HEK293 (cell line): ENCODE data around the gene CYB5R3.

Source experiments
- CTCF ChIA-PET: fragments of 350-600 bp; formaldehyde crosslinking; extraction: SDS; loops from one replicate; lab custom pipeline; 2021; ENCODE audit warnings: antibody characterized with exemption; lab: Yijun Ruan, JAX
- POLR2A ChIA-PET: fragments of 300-600 bp; formaldehyde crosslinking; extraction: SDS; loops from one replicate; lab custom pipeline; 2020; ENCODE audit warnings: antibody characterized with exemption, inconsistent platforms; lab: Yijun Ruan, JAX
- H3K27ac ChIP-seq: fragments of 200-500 bp; sonication (Bioruptor generic); 2 replicates; pipeline ENCODE4 v1.5.1; 2014; ENCODE audit warnings: low read depth, low read length, control low read depth, inconsistent platforms; ENCODE audit errors: extremely low read depth
- H3K36me3 ChIP-seq, 2 experiments: fragments of 200-500 bp in 1 of 2; sonication (Bioruptor generic) in 1 of 2; 1 replicate in 1 of 2; 2 replicates in 1 of 2; pipeline ENCODE4 v1.5.1; 2014 to 2017; ENCODE audit warnings: inconsistent platforms in 2 of 2, low read length in 2 of 2; ENCODE audit not compliant: control insufficient read depth in 2 of 2, insufficient read depth in 1 of 2
- H3K4me1 ChIP-seq: fragments of 200-500 bp; sonication (Bioruptor generic); 2 replicates; pipeline ENCODE4 v1.5.1; 2014; ENCODE audit warnings: mild to moderate bottlenecking, low read length, inconsistent platforms; ENCODE audit not compliant: control insufficient read depth, insufficient read depth
- H3K4me3 ChIP-seq: 2 replicates; pipeline ENCODE4 v1.5.1; 2011; ENCODE audit warnings: low read depth, mild to moderate bottlenecking, control low read depth, low read length, moderate library complexity
- H3K9me3 ChIP-seq: fragments of 200-500 bp; sonication (Bioruptor generic); 2 replicates; pipeline ENCODE4 v1.5.1; 2014; ENCODE audit warnings: low read depth, low read length, inconsistent platforms; ENCODE audit not compliant: control insufficient read depth, insufficient read depth
- AEBP2 ChIP-seq: fragments of 450-650 bp; formaldehyde crosslinking; IDR thresholded peaks from 2 replicates; pipeline ENCODE4 v1.5.1; 2016; ENCODE audit warnings: missing biosample characterization, missing genetic modification characterization, borderline replicate concordance
- HIC1 ChIP-seq: fragments of 450-650 bp; formaldehyde crosslinking; IDR thresholded peaks from 2 replicates; pipeline ENCODE4 v1.5.1; 2016; ENCODE audit warnings: missing biosample characterization, missing genetic modification characterization
- KLF17 ChIP-seq: fragments of 450-650 bp; formaldehyde crosslinking; IDR thresholded peaks from 2 replicates; pipeline ENCODE4 v1.5.1; 2016; ENCODE audit warnings: missing biosample characterization, missing genetic modification characterization
- PRDM1 ChIP-seq: fragments of 450-650 bp; formaldehyde crosslinking; IDR thresholded peaks from 2 replicates; pipeline ENCODE4; 2016; ENCODE audit warnings: missing biosample characterization, missing genetic modification characterization
- PRDM2 ChIP-seq: fragments of 450-650 bp; formaldehyde crosslinking; IDR thresholded peaks from 2 replicates; pipeline ENCODE4 v1.5.1; 2016; ENCODE audit warnings: missing biosample characterization, missing genetic modification characterization, borderline replicate concordance
- REPIN1 ChIP-seq: fragments of 450-650 bp; formaldehyde crosslinking; IDR thresholded peaks from 2 replicates; pipeline ENCODE4 v1.5.1; 2017; ENCODE audit warnings: missing biosample characterization, missing genetic modification characterization, low read depth
- SCRT2 ChIP-seq: fragments of 450-650 bp; formaldehyde crosslinking; IDR thresholded peaks from 2 replicates; pipeline ENCODE4 v1.5.1; 2016; ENCODE audit warnings: missing biosample characterization, missing genetic modification characterization
- ZBTB48 ChIP-seq: fragments of 450-650 bp; formaldehyde crosslinking; IDR thresholded peaks from 2 replicates; pipeline ENCODE4 v1.5.1; 2016; ENCODE audit warnings: missing biosample characterization, missing genetic modification characterization
- ZFP69B ChIP-seq: fragments of 450-650 bp; formaldehyde crosslinking; IDR thresholded peaks from 2 replicates; pipeline ENCODE4 v1.5.1; 2016; ENCODE audit warnings: missing biosample characterization, missing genetic modification characterization
- ZNF175 ChIP-seq: fragments of 450-650 bp; formaldehyde crosslinking; IDR thresholded peaks from 2 replicates; pipeline ENCODE4 v1.5.1; 2016; ENCODE audit warnings: missing biosample characterization, missing genetic modification characterization
- ZNF23 ChIP-seq: fragments of 450-650 bp; formaldehyde crosslinking; IDR thresholded peaks from 2 replicates; pipeline ENCODE4 v1.5.1; 2016; ENCODE audit warnings: missing biosample characterization, missing genetic modification characterization, borderline replicate concordance
- ZNF302 ChIP-seq: fragments of 450-650 bp; formaldehyde crosslinking; IDR thresholded peaks from 2 replicates; pipeline ENCODE4 v1.5.1; 2016; ENCODE audit warnings: missing biosample characterization, missing genetic modification characterization, low read depth
- ZNF394 ChIP-seq: fragments of 450-650 bp; formaldehyde crosslinking; IDR thresholded peaks from 2 replicates; pipeline ENCODE4 v1.5.1; 2016; ENCODE audit warnings: missing biosample characterization, missing genetic modification characterization, mild to moderate bottlenecking, moderate library complexity, borderline replicate concordance
- ZNF48 ChIP-seq: fragments of 450-650 bp; formaldehyde crosslinking; IDR thresholded peaks from 2 replicates; pipeline ENCODE4 v1.5.1; 2016; ENCODE audit warnings: missing biosample characterization, missing genetic modification characterization
- ZNF596 ChIP-seq: fragments of 450-650 bp; IDR thresholded peaks from 2 replicates; pipeline ENCODE4 v1.5.0; 2018; ENCODE audit warnings: missing biosample characterization, mild to moderate bottlenecking, missing genetic modification characterization, moderate library complexity
- ZNF600 ChIP-seq: fragments of 450-650 bp; formaldehyde crosslinking; IDR thresholded peaks from 2 replicates; pipeline ENCODE4 v1.5.1; 2016; ENCODE audit warnings: missing biosample characterization, missing genetic modification characterization
- ZNF670 ChIP-seq: fragments of 450-650 bp; formaldehyde crosslinking; IDR thresholded peaks from 2 replicates; pipeline ENCODE4 v1.5.1; 2016; ENCODE audit warnings: missing biosample characterization, missing genetic modification characterization, low read depth
- ZNF677 ChIP-seq: fragments of 450-650 bp; IDR thresholded peaks from 2 replicates; pipeline ENCODE4 v1.5.0; 2018; ENCODE audit warnings: missing biosample characterization, mild to moderate bottlenecking, missing genetic modification characterization, moderate library complexity
- ZNF707 ChIP-seq: fragments of 450-650 bp; formaldehyde crosslinking; IDR thresholded peaks from 2 replicates; pipeline ENCODE4 v1.5.1; 2016; ENCODE audit warnings: missing biosample characterization, missing genetic modification characterization

CYB5R3 gene

GRCh38 chr22:42601879-42602465 lies 47.2 kb downstream of the CYB5R3 start:
- Histone ChIP-seq H3K9me3 (no peaks in the 10 kb centered on the region), H3K36me3 (peaks cover 53 to 87% of the 10 kb centered on the region in 2 experiments), H3K4me1 (no peaks in the 10 kb centered on the region), H3K4me3 (no peak overlapping the region), H3K27ac (no peak overlapping the region)
- ChIA-PET POLR2A (no interaction called here), CTCF (interaction anchor here (0.7 kb wide), 1 partner anchor 280 kb away, joined by 4 read pairs; no protein-coding TSS in a partner anchor)
- no peak for TF ChIP-seq ZFP69B
- no peak for TF ChIP-seq SCRT2 (tag by site-specific recombination)
- TF ChIP-seq ZNF596 (tag by site-specific recombination) = no peak
- TF ChIP-seq AEBP2 (tag by site-specific recombination) = no peak
- no peak for TF ChIP-seq ZNF175
- no peak for TF ChIP-seq ZBTB48 (tag by site-specific recombination)
- TF ChIP-seq PRDM2 (tag by site-specific recombination) = no peak
- TF ChIP-seq ZNF394 (tag by site-specific recombination) = no peak
- no peak for TF ChIP-seq ZNF670 (tag by site-specific recombination)
- no peak for TF ChIP-seq KLF17 (tag by site-specific recombination)
- no peak for TF ChIP-seq ZNF707
- TF ChIP-seq REPIN1 (tag by site-specific recombination) = no peak
- no peak for TF ChIP-seq HIC1 (tag by site-specific recombination)
- TF ChIP-seq ZNF600 (tag by site-specific recombination) = no peak
- no peak for TF ChIP-seq ZNF23
- TF ChIP-seq ZNF48 (tag by site-specific recombination) = no peak
- no peak for TF ChIP-seq PRDM1
- no peak for TF ChIP-seq ZNF677 (tag by site-specific recombination)
- TF ChIP-seq ZNF302 (tag by site-specific recombination) = no peak
